Measurements from ENCODE around the gene TEP1. TPM values are rescaled to one million over a fixed set of nuclear protein-coding genes. Genes with fewer than 3 reads are reported as not detected.
"Not testable (repeated sequence)": the region's sequence is repeated elsewhere in the genome, so short reads cannot be mapped to it uniquely, and the experiment has no call there.

The TEP1 gene
- total RNA-seq, 1 donor from 2014 or later: 37.1 TPM

- no peak for DNase-seq (ENCODE audit: low spot score)
These were observed 21.8 kb downstream of the TEP1 start for GRCh38 chr14:20391505-20391904.

GRCh38 chr14:20388159-20388558 lies 25.1 kb downstream of the TEP1 start:
- no peak for DNase-seq (ENCODE audit: low spot score)

- DNase-seq (ENCODE audit: low spot score): no peak
These were observed 25.7 kb downstream of the TEP1 start for GRCh38 chr14:20387576-20387975.

- DNase-seq (ENCODE audit: low spot score): no peak
These were observed 26.9 kb downstream of the TEP1 start for GRCh38 chr14:20386276-20386855.

- DNase-seq (ENCODE audit: low spot score): no peak
These were observed 28.4 kb downstream of the TEP1 start for GRCh38 chr14:20384886-20385285.

- no peak for DNase-seq (ENCODE audit: low spot score)
These were observed 29.0 kb downstream of the TEP1 start for GRCh38 chr14:20384321-20384720.

GRCh38 chr14:20383636-20384035 lies 29.7 kb downstream of the TEP1 start:
- no peak for DNase-seq (ENCODE audit: low spot score)

- DNase-seq (ENCODE audit: low spot score): no peak
These were observed 30.3 kb downstream of the TEP1 start for GRCh38 chr14:20383032-20383431.

GRCh38 chr14:20382526-20382925 lies 30.8 kb downstream of the TEP1 start:
- DNase-seq (ENCODE audit: low spot score): no peak

- DNase-seq (ENCODE audit: low spot score): no peak
These were observed 32.0 kb downstream of the TEP1 start for GRCh38 chr14:20381341-20381740.

- no peak for DNase-seq (ENCODE audit: low spot score)
These were observed 32.6 kb downstream of the TEP1 start for GRCh38 chr14:20380681-20381080.

- no peak for DNase-seq (ENCODE audit: low spot score)
These were observed 33.6 kb downstream of the TEP1 start for GRCh38 chr14:20379743-20380142.

GRCh38 chr14:20377171-20377570 lies 36.1 kb downstream of the TEP1 start:
- DNase-seq (ENCODE audit: low spot score): no peak

- no peak for DNase-seq (ENCODE audit: low spot score)
These were observed 37.2 kb downstream of the TEP1 start for GRCh38 chr14:20376071-20376588.

GRCh38 chr14:20375471-20375870 lies 37.8 kb downstream of the TEP1 start:
- no peak for DNase-seq (ENCODE audit: low spot score)

- DNase-seq (ENCODE audit: low spot score): no peak
These were observed 40.5 kb downstream of the TEP1 start for GRCh38 chr14:20372796-20373195.

GRCh38 chr14:20365928-20366327 lies 47.4 kb downstream of the TEP1 start:
- no peak for DNase-seq (ENCODE audit: low spot score)

- not testable (repeated sequence) for DNase-seq (ENCODE audit: low spot score)
These were observed 54.8 kb downstream of the TEP1 start for GRCh38 chr14:20358474-20358873.

GRCh38 chr14:20356422-20356821 lies 56.9 kb downstream of the TEP1 start:
- DNase-seq (ENCODE audit: low spot score): no peak

- no peak for DNase-seq (ENCODE audit: low spot score)
These were observed 62.4 kb downstream of the TEP1 start for GRCh38 chr14:20350860-20351259.

- DNase-seq (ENCODE audit: low spot score): no peak
These were observed 63.0 kb downstream of the TEP1 start for GRCh38 chr14:20350282-20350681.

GRCh38 chr14:20347747-20348146 lies 65.6 kb downstream of the TEP1 start:
- no peak for DNase-seq (ENCODE audit: low spot score)

GRCh38 chr14:20346713-20347112 lies 66.6 kb downstream of the TEP1 start:
- DNase-seq (ENCODE audit: low spot score): no peak

GRCh38 chr14:20345366-20345765 lies 67.9 kb downstream of the TEP1 start:
- no peak for DNase-seq (ENCODE audit: low spot score)

All from mesenteric fat pad (tissue), 1 donor.